Subcutaneous abdominal adipose tissue (tissue), 5 donors: ENCODE results near the gene DST.

Experiments
- H3K27ac ChIP-seq: one replicate; pipeline ENCODE4 v1.7.0; 2013; ENCODE audit warnings: low read depth, mild to moderate bottlenecking, inconsistent platforms, low read length, moderate library complexity
- H3K27me3 ChIP-seq, 5 donors: one replicate each; pipeline ENCODE4 v1.7.0; 2013; ENCODE audit warnings: low read length in 5 of 5, inconsistent platforms in 1 of 5; ENCODE audit not compliant: control insufficient read depth in 5 of 5, insufficient read depth in 4 of 5
- H3K36me3 ChIP-seq, 5 donors: one replicate each; pipeline ENCODE4 v1.7.0; 2013; ENCODE audit warnings: low read length in 5 of 5; ENCODE audit not compliant: control insufficient read depth in 5 of 5, insufficient read depth in 5 of 5
- H3K4me1 ChIP-seq, 5 donors: one replicate each; pipeline ENCODE4 v1.7.0; 2013; ENCODE audit warnings: low read length in 5 of 5, mild to moderate bottlenecking in 3 of 5, moderate library complexity in 1 of 5; ENCODE audit not compliant: control insufficient read depth in 5 of 5, insufficient read depth in 5 of 5
- H3K4me3 ChIP-seq, 5 donors: one replicate each; pipeline ENCODE4 v1.7.0; 2013; ENCODE audit warnings: low read length in 5 of 5, low read depth in 1 of 5
- H3K9ac ChIP-seq, 5 donors: one replicate each; pipeline ENCODE4 v1.7.0; 2013; ENCODE audit warnings: low read length in 5 of 5, mild to moderate bottlenecking in 4 of 5, moderate library complexity in 3 of 5
- H3K9me3 ChIP-seq, 5 donors: one replicate each; pipeline ENCODE4 v1.7.0; 2013; ENCODE audit warnings: low read length in 5 of 5; ENCODE audit not compliant: control insufficient read depth in 5 of 5
- donor health status: healthy.
- donor health status: healthy.
- donor health status: healthy.
- donor health status: healthy.
- donor health status: healthy.

Gene DST

DNA sequence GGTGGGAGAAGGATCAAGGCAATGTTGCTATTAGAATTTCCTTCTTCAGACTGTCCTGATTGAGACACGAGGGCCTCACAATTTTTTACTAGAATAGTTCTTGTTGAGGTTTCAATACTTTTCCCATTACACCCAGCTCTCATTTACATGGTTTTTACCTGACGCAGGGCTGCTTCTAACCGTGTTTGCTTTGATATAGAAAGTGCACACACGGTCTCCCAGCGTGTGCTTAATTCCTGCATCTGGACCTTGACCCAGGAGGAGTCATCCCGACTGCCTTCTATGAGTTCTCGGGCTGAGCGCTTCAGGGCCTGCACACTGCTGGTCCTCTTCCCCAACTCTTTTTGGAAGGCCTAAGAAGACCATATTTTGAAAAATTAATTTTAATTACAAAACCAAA is 160.2 kb downstream of the DST start:
- Histone ChIP-seq H3K4me3 (no peak overlapping the region), H3K27me3 (no peaks in the 10 kb centered on the region), H3K36me3 (peaks cover 39 to 64% (median 46%) of the 10 kb centered on the region in 5 donors), H3K9ac (no peak overlapping the region), H3K4me1 (peaks cover 0 to 23% (median 3%) of the 10 kb centered on the region in 5 donors), H3K9me3 (peaks cover 0 to 2% (median 0%) of the 10 kb centered on the region in 5 donors), H3K27ac (peak overlapping the region; percentile 20)

DNA sequence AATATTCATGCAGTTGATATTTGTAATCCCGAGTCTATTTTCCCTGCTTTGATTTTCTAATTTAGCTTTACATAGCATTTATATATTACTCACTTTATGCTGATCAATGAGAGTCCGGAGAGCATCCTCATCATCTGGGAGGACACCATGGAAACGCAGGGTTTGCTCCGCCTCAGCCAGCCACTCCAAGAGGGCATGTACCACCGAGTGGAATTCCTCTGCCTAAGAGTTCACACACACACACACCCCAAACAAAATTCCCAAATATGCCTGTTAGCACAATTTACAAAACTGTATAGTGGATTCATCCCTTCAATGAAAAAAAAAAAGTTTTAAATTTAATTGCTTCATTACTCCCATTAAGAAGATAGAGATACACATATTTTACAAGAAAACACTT is 160.7 kb downstream of the DST start:
- Histone ChIP-seq H3K27me3 (no peaks in the 10 kb centered on the region), H3K4me1 (peaks cover 0 to 23% (median 3%) of the 10 kb centered on the region in 5 donors), H3K4me3 (no peak overlapping the region), H3K9ac (no peak overlapping the region), H3K9me3 (peaks cover 0 to 2% (median 0%) of the 10 kb centered on the region in 5 donors), H3K36me3 (peaks cover 39 to 64% (median 43%) of the 10 kb centered on the region in 5 donors), H3K27ac (no peak overlapping the region)

GRCh38 chr6:56480654-56481337 is 161.9 kb downstream of the DST start:
- Histone ChIP-seq H3K9ac (no peak overlapping the region), H3K27ac (no peak overlapping the region), H3K9me3 (peaks cover 0 to 2% (median 0%) of the 10 kb centered on the region in 5 donors), H3K36me3 (peaks cover 40 to 68% (median 44%) of the 10 kb centered on the region in 5 donors), H3K4me1 (peaks cover 0 to 23% (median 5%) of the 10 kb centered on the region in 5 donors), H3K4me3 (no peak overlapping the region), H3K27me3 (no peaks in the 10 kb centered on the region)

DNA sequence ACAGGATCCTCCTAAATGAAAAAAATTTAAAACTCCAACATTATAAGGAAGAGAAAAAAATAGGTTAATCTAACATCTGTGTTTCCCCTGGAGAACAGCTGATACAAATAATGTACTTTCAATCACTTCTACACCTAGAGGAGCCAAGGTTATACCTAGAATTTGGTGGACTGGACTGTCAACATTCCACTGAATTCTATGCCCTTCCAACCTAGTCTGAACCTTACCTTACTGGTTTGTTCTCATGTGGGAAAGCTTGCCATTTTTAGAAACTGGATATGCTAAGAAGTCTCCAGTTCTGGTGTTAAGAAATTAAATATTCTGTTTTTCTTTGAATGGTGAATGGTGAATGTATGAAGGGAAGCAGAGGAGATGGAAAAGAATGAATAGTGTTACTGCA is 162.4 kb downstream of the DST start:
- Histone ChIP-seq H3K36me3 (peaks cover 44 to 70% (median 45%) of the 10 kb centered on the region in 5 donors), H3K4me1 (peaks cover 0 to 23% (median 6%) of the 10 kb centered on the region in 5 donors), H3K9ac (no peak overlapping the region), H3K9me3 (peaks cover 0 to 2% (median 0%) of the 10 kb centered on the region in 5 donors), H3K27me3 (no peaks in the 10 kb centered on the region), H3K27ac (no peak overlapping the region), H3K4me3 (no peak overlapping the region)

- peaks cover 39 to 66% (median 49%) of the 10 kb centered on the region in 5 donors for H3K36me3 ChIP-seq
- no peak overlapping the region for H3K4me3 ChIP-seq
- no peak overlapping the region for H3K9ac ChIP-seq
- H3K4me1 ChIP-seq, result peaks cover 0 to 22% (median 6%) of the 10 kb centered on the region in 5 donors
- H3K9me3 ChIP-seq, result peaks cover 0 to 2% (median 0%) of the 10 kb centered on the region in 5 donors
- no peak overlapping the region for H3K27ac ChIP-seq
- no peaks in the 10 kb centered on the region for H3K27me3 ChIP-seq
These were observed 163.3 kb downstream of the DST start for GRCh38 chr6:56479381-56479780.

DNA sequence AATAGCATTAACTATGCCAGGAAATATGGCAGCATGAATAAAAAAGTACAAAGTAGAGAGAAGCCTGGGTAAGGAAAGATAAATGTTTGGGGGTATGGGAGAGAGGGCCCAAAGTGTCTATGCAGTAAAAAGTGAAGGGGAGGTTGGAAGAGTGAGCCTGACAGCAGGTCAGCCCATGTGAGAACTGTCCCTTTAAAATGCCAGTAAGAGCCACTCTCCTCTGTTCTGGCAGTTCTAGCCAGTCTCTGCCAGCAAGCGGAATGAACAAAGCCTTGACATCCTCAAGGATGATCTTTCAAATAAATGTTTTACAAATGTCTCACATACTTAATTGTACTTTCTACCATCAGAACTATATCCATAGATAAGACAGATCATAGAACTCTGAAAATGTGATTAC is 164.5 kb downstream of the DST start:
- Histone ChIP-seq H3K27me3 (no peaks in the 10 kb centered on the region), H3K4me3 (no peak overlapping the region), H3K9me3 (peaks cover 0 to 2% (median 0%) of the 10 kb centered on the region in 5 donors), H3K4me1 (peaks cover 0 to 18% (median 6%) of the 10 kb centered on the region in 5 donors), H3K27ac (no peak overlapping the region), H3K9ac (no peak overlapping the region), H3K36me3 (peaks cover 44 to 71% (median 50%) of the 10 kb centered on the region in 5 donors)

DNA sequence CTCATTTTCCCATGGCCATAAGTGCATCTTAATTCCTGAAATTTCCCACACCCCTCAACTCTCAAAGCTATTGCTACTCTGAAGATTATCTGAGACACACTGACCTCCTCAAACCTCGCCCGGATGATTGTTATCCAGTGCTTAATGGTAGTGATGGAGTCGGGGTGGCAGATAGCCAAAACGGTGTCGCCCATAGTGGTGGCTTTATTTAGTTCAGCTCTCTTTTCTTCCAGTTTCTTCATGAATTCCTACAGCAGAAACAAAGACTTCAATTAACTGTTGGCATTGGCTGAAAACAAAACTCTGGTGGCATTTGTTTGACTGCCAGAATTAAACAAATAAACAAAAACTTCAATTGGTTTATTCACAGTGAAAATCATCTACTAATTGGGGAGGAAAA is 165.4 kb downstream of the DST start:
- Histone ChIP-seq H3K36me3 (peaks cover 44 to 73% (median 56%) of the 10 kb centered on the region in 5 donors), H3K27ac (no peak overlapping the region), H3K4me1 (peaks cover 0 to 18% (median 6%) of the 10 kb centered on the region in 5 donors), H3K4me3 (no peak overlapping the region), H3K9ac (no peak overlapping the region), H3K27me3 (no peaks in the 10 kb centered on the region), H3K9me3 (peaks cover 0 to 2% (median 0%) of the 10 kb centered on the region in 5 donors)

GRCh38 chr6:56475736-56476457 is 166.8 kb downstream of the DST start:
- no peak overlapping the region for H3K27ac ChIP-seq
- no peak overlapping the region for H3K4me3 ChIP-seq
- no peak overlapping the region for H3K9ac ChIP-seq
- peaks cover 36 to 76% (median 52%) of the 10 kb centered on the region in 5 donors for H3K36me3 ChIP-seq
- peaks cover 0 to 20% (median 5%) of the 10 kb centered on the region in 5 donors for H3K4me1 ChIP-seq
- H3K9me3 ChIP-seq, result peaks cover 0 to 2% (median 0%) of the 10 kb centered on the region in 5 donors
- H3K27me3 ChIP-seq, result no peaks in the 10 kb centered on the region

DNA sequence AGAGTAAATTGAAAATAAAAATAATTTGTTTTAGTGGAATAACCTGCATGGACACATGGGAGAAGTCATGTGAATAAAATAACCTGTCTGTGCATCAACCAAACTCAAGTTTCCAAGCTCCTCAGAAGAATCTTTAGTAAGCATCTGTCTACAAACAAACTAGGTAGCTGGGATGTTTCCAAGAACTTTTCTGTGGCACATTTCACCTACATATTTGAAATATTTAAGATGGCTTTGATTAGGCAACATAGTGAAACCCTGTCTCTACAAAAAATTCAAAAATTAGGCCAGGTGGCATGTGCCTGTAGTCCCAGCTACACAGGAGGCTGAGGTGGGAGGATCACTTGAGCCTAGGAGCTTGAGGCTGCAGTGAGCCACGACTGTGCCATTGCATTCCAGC is 168.2 kb downstream of the DST start:
- Histone ChIP-seq H3K27me3 (no peaks in the 10 kb centered on the region), H3K9ac (no peak overlapping the region), H3K36me3 (peaks cover 35 to 80% (median 51%) of the 10 kb centered on the region in 5 donors), H3K4me3 (no peak overlapping the region), H3K4me1 (peaks cover 0 to 12% (median 5%) of the 10 kb centered on the region in 5 donors), H3K9me3 (peaks cover 0 to 2% (median 0%) of the 10 kb centered on the region in 5 donors), H3K27ac (no peak overlapping the region)

GRCh38 chr6:56463443-56463842 is 179.2 kb downstream of the DST start:
- H3K4me1 ChIP-seq, result peaks cover 0 to 9% (median 0%) of the 10 kb centered on the region in 5 donors
- H3K9ac ChIP-seq, result no peak overlapping the region
- H3K27me3 ChIP-seq, result no peaks in the 10 kb centered on the region
- H3K9me3 ChIP-seq, result no peaks in the 10 kb centered on the region
- peaks cover 38 to 65% (median 56%) of the 10 kb centered on the region in 5 donors for H3K36me3 ChIP-seq
- no peak overlapping the region for H3K27ac ChIP-seq
- no peak overlapping the region for H3K4me3 ChIP-seq
